DOHH2 (cell line): Measurements from ENCODE around the gene GAB2.

Source experiments
- EZH2phosphoT487 ChIP-seq: fragments of 200-600 bp; sonication (generic); IDR thresholded peaks from 2 replicates; pipeline ENCODE4 v1.6.1; 2017; ENCODE audit warnings: borderline replicate concordance, mild to moderate bottlenecking, antibody characterized with exemption, low read length, moderate library complexity, mixed read lengths
- TF ChIP-seq, protein P1 (sequence below): fragments of 200-600 bp; sonication (generic); IDR thresholded peaks from one replicate; pipeline ENCODE4 v1.5.1; 2014; ENCODE audit warnings: antibody characterized with exemption, mild to moderate bottlenecking, low read depth, low read length; ENCODE audit not compliant: poor library complexity, severe bottlenecking

GRCh38 chr11:78400702-78401101, 16.9 kb downstream of the GAB2 start:
- TF ChIP-seq, protein P1, sequence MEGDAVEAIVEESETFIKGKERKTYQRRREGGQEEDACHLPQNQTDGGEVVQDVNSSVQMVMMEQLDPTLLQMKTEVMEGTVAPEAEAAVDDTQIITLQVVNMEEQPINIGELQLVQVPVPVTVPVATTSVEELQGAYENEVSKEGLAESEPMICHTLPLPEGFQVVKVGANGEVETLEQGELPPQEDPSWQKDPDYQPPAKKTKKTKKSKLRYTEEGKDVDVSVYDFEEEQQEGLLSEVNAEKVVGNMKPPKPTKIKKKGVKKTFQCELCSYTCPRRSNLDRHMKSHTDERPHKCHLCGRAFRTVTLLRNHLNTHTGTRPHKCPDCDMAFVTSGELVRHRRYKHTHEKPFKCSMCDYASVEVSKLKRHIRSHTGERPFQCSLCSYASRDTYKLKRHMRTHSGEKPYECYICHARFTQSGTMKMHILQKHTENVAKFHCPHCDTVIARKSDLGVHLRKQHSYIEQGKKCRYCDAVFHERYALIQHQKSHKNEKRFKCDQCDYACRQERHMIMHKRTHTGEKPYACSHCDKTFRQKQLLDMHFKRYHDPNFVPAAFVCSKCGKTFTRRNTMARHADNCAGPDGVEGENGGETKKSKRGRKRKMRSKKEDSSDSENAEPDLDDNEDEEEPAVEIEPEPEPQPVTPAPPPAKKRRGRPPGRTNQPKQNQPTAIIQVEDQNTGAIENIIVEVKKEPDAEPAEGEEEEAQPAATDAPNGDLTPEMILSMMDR, result no peak
- TF ChIP-seq EZH2phosphoT487, result no peak
